ENCODE data around the gene CPD. TPM values are rescaled to one million over a fixed set of nuclear protein-coding genes. Genes with fewer than 3 reads are reported as not detected.
A peak's percentile ranks its signal among the peaks of the same experiment; 100 is the strongest.
"Not testable (repeated sequence)": the region's sequence is repeated elsewhere in the genome, so short reads cannot be mapped to it uniquely, and the experiment has no call there.

The CPD gene
- polyA plus RNA-seq, 1 donor (not counting 4 experiments of a cell fraction or from before 2014, with no cell fraction given) = 30.5 TPM

GRCh38 chr17:30401097-30401496 is 22.4 kb downstream of the CPD start:
- dilution Hi-C loops (cut with MboI; ENCODE audit: extremely low pct_ligation_motif_present, low sequenced_read_pairs) = no loop called here
- no peak overlapping the region for H3K4me3 ChIP-seq (ENCODE audit: control insufficient read depth in 2 of 3, extremely low read depth in 1 of 3, insufficient read depth in 2 of 3, low read depth in 1 of 3, low read length in 3 of 3)
- no peaks in the 10 kb centered on the region for H4K20me1 ChIP-seq (ENCODE audit: control insufficient read depth, extremely low read depth, insufficient read depth, low read length)
- DNase-seq (ENCODE audit: low read depth, low spot score) = no peak
- H3K4me1 ChIP-seq (ENCODE audit: control insufficient read depth, extremely low read depth, insufficient read depth, low read length) = peaks cover 10% of the 10 kb centered on the region
- no peak overlapping the region for H3K27ac ChIP-seq (ENCODE audit: control insufficient read depth, insufficient read depth, low read length)
- H2AFZ ChIP-seq (ENCODE audit: control insufficient read depth, low read length) = no peak overlapping the region
- H3K36me3 ChIP-seq (ENCODE audit: control insufficient read depth in 2 of 2, extremely low read depth in 1 of 2, insufficient read depth in 2 of 2, low read length in 2 of 2) = no peaks in the 10 kb centered on the region
- FAIRE-seq = no peak
- no peak overlapping the region for H3K9ac ChIP-seq (ENCODE audit: control insufficient read depth, extremely low read depth, insufficient read depth, low read length)
- H3K9me3 ChIP-seq (ENCODE audit: control insufficient read depth, low read depth, low read length) = no peaks in the 10 kb centered on the region
- H3K79me2 ChIP-seq (ENCODE audit: control insufficient read depth, insufficient read depth, low read length) = no peaks in the 10 kb centered on the region
- H3K9me1 ChIP-seq (ENCODE audit: control insufficient read depth, extremely low read depth, insufficient read depth, low read length) = no peaks in the 10 kb centered on the region
- H3K4me2 ChIP-seq (ENCODE audit: control insufficient read depth, extremely low read depth, insufficient read depth, low read depth, low read length) = no peak overlapping the region
- H3K27me3 ChIP-seq (ENCODE audit: control insufficient read depth, extremely low read depth, insufficient read depth, low read length) = no peaks in the 10 kb centered on the region
- TF ChIP-seq EZH2 (IDR thresholded peaks at IDR 0.05; ENCODE audit: low read length) (no peak), CTCF (optimal IDR thresholded peaks at IDR 0.05 in 1 of 3, IDR thresholded peaks at IDR 0.05 in 1 of 3, conservative IDR thresholded peaks at IDR 0.05 in 1 of 3; ENCODE audit: extremely low read depth in 1 of 3, insufficient read depth in 2 of 3, low read length in 3 of 3) (no peak)

- no peak for DNase-seq (ENCODE audit: low read depth, low spot score)
- dilution Hi-C loops (cut with MboI; ENCODE audit: extremely low pct_ligation_motif_present, low sequenced_read_pairs) = no loop called here
- H4K20me1 ChIP-seq (ENCODE audit: control insufficient read depth, extremely low read depth, insufficient read depth, low read length) = no peaks in the 10 kb centered on the region
Measured at GRCh38 chr17:30405161-30405560, 26.4 kb downstream of the CPD start.

GRCh38 chr17:30410627-30411026 is 31.9 kb downstream of the CPD start:
- dilution Hi-C loops (cut with MboI; ENCODE audit: extremely low pct_ligation_motif_present, low sequenced_read_pairs) = not testable (repeated sequence)

More at GRCh38 chr17:30405161-30405560, 26.4 kb downstream of the CPD start:
- no peaks in the 10 kb centered on the region for H3K36me3 ChIP-seq (ENCODE audit: control insufficient read depth in 2 of 2, extremely low read depth in 1 of 2, insufficient read depth in 2 of 2, low read length in 2 of 2)
- H3K4me2 ChIP-seq (ENCODE audit: control insufficient read depth, extremely low read depth, insufficient read depth, low read depth, low read length) = peak overlapping the region; percentile 10
- no peak for FAIRE-seq
- H3K9ac ChIP-seq (ENCODE audit: control insufficient read depth, extremely low read depth, insufficient read depth, low read length) = no peak overlapping the region
- H3K27ac ChIP-seq (ENCODE audit: control insufficient read depth, insufficient read depth, low read length) = no peak overlapping the region
- no peaks in the 10 kb centered on the region for H3K9me1 ChIP-seq (ENCODE audit: control insufficient read depth, extremely low read depth, insufficient read depth, low read length)
- no peak overlapping the region for H3K4me3 ChIP-seq (ENCODE audit: control insufficient read depth in 2 of 3, extremely low read depth in 1 of 3, insufficient read depth in 2 of 3, low read depth in 1 of 3, low read length in 3 of 3)
- no peaks in the 10 kb centered on the region for H3K79me2 ChIP-seq (ENCODE audit: control insufficient read depth, insufficient read depth, low read length)
- no peaks in the 10 kb centered on the region for H3K9me3 ChIP-seq (ENCODE audit: control insufficient read depth, low read depth, low read length)
- H2AFZ ChIP-seq (ENCODE audit: control insufficient read depth, low read length) = no peak overlapping the region
- TF ChIP-seq CTCF (optimal IDR thresholded peaks at IDR 0.05 in 1 of 3, IDR thresholded peaks at IDR 0.05 in 1 of 3, conservative IDR thresholded peaks at IDR 0.05 in 1 of 3; ENCODE audit: extremely low read depth in 1 of 3, insufficient read depth in 2 of 3, low read length in 3 of 3) (no peak), EZH2 (IDR thresholded peaks at IDR 0.05; ENCODE audit: low read length) (no peak)
- H3K27me3 ChIP-seq (ENCODE audit: control insufficient read depth, extremely low read depth, insufficient read depth, low read length) = no peaks in the 10 kb centered on the region
- H3K4me1 ChIP-seq (ENCODE audit: control insufficient read depth, extremely low read depth, insufficient read depth, low read length) = peaks cover 10% of the 10 kb centered on the region

GRCh38 chr17:30412008-30412496 is 33.3 kb downstream of the CPD start:
- H3K36me3 ChIP-seq (ENCODE audit: control insufficient read depth in 2 of 2, extremely low read depth in 1 of 2, insufficient read depth in 2 of 2, low read length in 2 of 2); FAIRE-seq; H3K9me1 ChIP-seq (ENCODE audit: control insufficient read depth, extremely low read depth, insufficient read depth, low read length); H3K9me3 ChIP-seq (ENCODE audit: control insufficient read depth, low read depth, low read length); DNase-seq (ENCODE audit: low read depth, low spot score); H2AFZ ChIP-seq (ENCODE audit: control insufficient read depth, low read length); dilution Hi-C loops (cut with MboI; ENCODE audit: extremely low pct_ligation_motif_present, low sequenced_read_pairs); H4K20me1 ChIP-seq (ENCODE audit: control insufficient read depth, extremely low read depth, insufficient read depth, low read length); H3K27ac ChIP-seq (ENCODE audit: control insufficient read depth, insufficient read depth, low read length); H3K4me1 ChIP-seq (ENCODE audit: control insufficient read depth, extremely low read depth, insufficient read depth, low read length); H3K4me2 ChIP-seq (ENCODE audit: control insufficient read depth, extremely low read depth, insufficient read depth, low read depth, low read length); H3K4me3 ChIP-seq (ENCODE audit: control insufficient read depth in 2 of 3, extremely low read depth in 1 of 3, insufficient read depth in 2 of 3, low read depth in 1 of 3, low read length in 3 of 3); H3K79me2 ChIP-seq (ENCODE audit: control insufficient read depth, insufficient read depth, low read length); H3K27me3 ChIP-seq (ENCODE audit: control insufficient read depth, extremely low read depth, insufficient read depth, low read length); H3K9ac ChIP-seq (ENCODE audit: control insufficient read depth, extremely low read depth, insufficient read depth, low read length): not testable (repeated sequence)

More at GRCh38 chr17:30410627-30411026, 31.9 kb downstream of the CPD start:
- H4K20me1 ChIP-seq (ENCODE audit: control insufficient read depth, extremely low read depth, insufficient read depth, low read length); FAIRE-seq; H3K9ac ChIP-seq (ENCODE audit: control insufficient read depth, extremely low read depth, insufficient read depth, low read length); H3K27me3 ChIP-seq (ENCODE audit: control insufficient read depth, extremely low read depth, insufficient read depth, low read length); H3K9me1 ChIP-seq (ENCODE audit: control insufficient read depth, extremely low read depth, insufficient read depth, low read length); DNase-seq (ENCODE audit: low read depth, low spot score); H2AFZ ChIP-seq (ENCODE audit: control insufficient read depth, low read length); H3K79me2 ChIP-seq (ENCODE audit: control insufficient read depth, insufficient read depth, low read length); H3K4me3 ChIP-seq (ENCODE audit: control insufficient read depth in 2 of 3, extremely low read depth in 1 of 3, insufficient read depth in 2 of 3, low read depth in 1 of 3, low read length in 3 of 3); H3K9me3 ChIP-seq (ENCODE audit: control insufficient read depth, low read depth, low read length); H3K4me1 ChIP-seq (ENCODE audit: control insufficient read depth, extremely low read depth, insufficient read depth, low read length); H3K27ac ChIP-seq (ENCODE audit: control insufficient read depth, insufficient read depth, low read length); H3K4me2 ChIP-seq (ENCODE audit: control insufficient read depth, extremely low read depth, insufficient read depth, low read depth, low read length); H3K36me3 ChIP-seq (ENCODE audit: control insufficient read depth in 2 of 2, extremely low read depth in 1 of 2, insufficient read depth in 2 of 2, low read length in 2 of 2): not testable (repeated sequence)

All from keratinocyte (primary cell).